Endothelial cell (in vitro differentiated cells): ENCODE data around the gene MACROD2. TPM values are rescaled to one million over a fixed set of nuclear protein-coding genes. Genes with fewer than 3 reads are reported as not detected.

ENCODE experiments used
- DNase-seq: peaks from one replicate; pipeline ENCODE4 v3.0.0; 2021; ENCODE audit warnings: low spot score
- H3K27ac Mint-ChIP-seq: one replicate; pipeline ENCODE4 v1.8.0; 2021; ENCODE audit warnings: mixed read lengths, inconsistent platforms; ENCODE audit not compliant: unreplicated experiment
- H3K27me3 Mint-ChIP-seq: one replicate; pipeline ENCODE4 v1.8.0; 2021; ENCODE audit warnings: mild to moderate bottlenecking, moderate library complexity, mixed read lengths, inconsistent platforms; ENCODE audit not compliant: unreplicated experiment
- H3K36me3 Mint-ChIP-seq: one replicate; pipeline ENCODE4 v1.8.0; 2021; ENCODE audit warnings: mild to moderate bottlenecking, low read depth, mixed read lengths, inconsistent platforms; ENCODE audit not compliant: unreplicated experiment
- H3K4me1 Mint-ChIP-seq: one replicate; pipeline ENCODE4 v1.8.0; 2021; ENCODE audit warnings: mild to moderate bottlenecking, mixed read lengths, inconsistent platforms; ENCODE audit not compliant: unreplicated experiment
- H3K4me3 Mint-ChIP-seq: one replicate; pipeline ENCODE4 v1.8.0; 2021; ENCODE audit warnings: mild to moderate bottlenecking, mixed read lengths, inconsistent platforms; ENCODE audit not compliant: unreplicated experiment
- H3K9me3 Mint-ChIP-seq: one replicate; pipeline ENCODE4 v1.8.0; 2021; ENCODE audit warnings: mixed read lengths, inconsistent platforms; ENCODE audit not compliant: unreplicated experiment
- total RNA-seq: library from RNA; stranded (reverse); fragmentation: NEBNext Ultra II Directional; extraction: Animal tissue kit (Norgen Biotek cat#: 25700); gene quantifications from one replicate; pipeline ENCODE4 v1.2.1, GENCODE V29; 2021; ENCODE audit not compliant: unreplicated experiment
- TF ChIP-seq, protein P1 (sequence below): fragments of 200-600 bp; sonication (generic); IDR thresholded peaks from one replicate; pipeline ENCODE4 v1.5.0; 2021; ENCODE audit warnings: antibody characterized with exemption; ENCODE audit not compliant: unreplicated experiment

The MACROD2 gene
- total RNA-seq, 1 donor from 2014 or later = 6.4 TPM

DNA sequence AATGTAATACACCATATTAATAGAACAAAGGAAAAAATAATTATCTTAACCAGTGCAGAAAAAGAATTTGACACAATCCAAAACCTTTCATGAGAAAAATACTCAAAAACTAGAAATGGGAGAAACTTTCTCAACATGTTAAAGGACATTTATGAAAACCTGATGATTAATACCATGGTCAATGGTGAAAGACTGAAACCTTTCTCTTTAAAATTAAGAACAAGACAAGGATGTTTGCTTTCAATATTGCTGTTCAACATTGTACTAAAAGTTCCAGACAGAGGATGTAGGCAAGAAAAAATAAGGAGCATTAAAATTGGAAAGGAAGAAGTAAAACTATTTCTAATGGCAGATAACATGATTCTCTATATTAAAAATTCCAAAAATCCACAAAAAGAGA lies 1323.4 kb downstream of the MACROD2 start:
- no peak overlapping the region for H3K27ac Mint-ChIP-seq
- H3K4me3 Mint-ChIP-seq = no peak overlapping the region

DNA sequence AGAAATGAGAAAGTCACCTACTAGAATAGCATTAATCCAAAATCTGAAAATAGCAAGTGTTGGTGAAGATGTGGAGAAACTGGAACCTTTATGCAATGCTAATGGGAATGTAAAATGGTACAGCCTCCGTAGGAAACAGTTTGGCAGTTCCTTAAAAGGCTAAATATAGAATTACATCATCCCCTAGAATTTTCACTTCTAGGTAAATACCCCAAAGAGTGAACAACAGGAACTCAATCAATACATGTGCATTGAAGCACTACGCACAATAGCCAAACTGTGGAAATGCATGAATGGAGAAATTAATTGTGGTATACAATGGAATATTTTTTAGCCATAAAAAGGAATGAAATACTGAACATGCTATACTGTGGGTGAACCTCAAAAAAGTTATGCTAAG lies 1324.1 kb downstream of the MACROD2 start:
- H3K27ac Mint-ChIP-seq = no peak overlapping the region
- DNase-seq = no peak
- no peaks in the 10 kb centered on the region for H3K27me3 Mint-ChIP-seq
- no peaks in the 10 kb centered on the region for H3K9me3 Mint-ChIP-seq
- H3K4me3 Mint-ChIP-seq = no peak overlapping the region
- H3K36me3 Mint-ChIP-seq = no peaks in the 10 kb centered on the region
- H3K4me1 Mint-ChIP-seq = no peaks in the 10 kb centered on the region
- TF ChIP-seq, protein P1, sequence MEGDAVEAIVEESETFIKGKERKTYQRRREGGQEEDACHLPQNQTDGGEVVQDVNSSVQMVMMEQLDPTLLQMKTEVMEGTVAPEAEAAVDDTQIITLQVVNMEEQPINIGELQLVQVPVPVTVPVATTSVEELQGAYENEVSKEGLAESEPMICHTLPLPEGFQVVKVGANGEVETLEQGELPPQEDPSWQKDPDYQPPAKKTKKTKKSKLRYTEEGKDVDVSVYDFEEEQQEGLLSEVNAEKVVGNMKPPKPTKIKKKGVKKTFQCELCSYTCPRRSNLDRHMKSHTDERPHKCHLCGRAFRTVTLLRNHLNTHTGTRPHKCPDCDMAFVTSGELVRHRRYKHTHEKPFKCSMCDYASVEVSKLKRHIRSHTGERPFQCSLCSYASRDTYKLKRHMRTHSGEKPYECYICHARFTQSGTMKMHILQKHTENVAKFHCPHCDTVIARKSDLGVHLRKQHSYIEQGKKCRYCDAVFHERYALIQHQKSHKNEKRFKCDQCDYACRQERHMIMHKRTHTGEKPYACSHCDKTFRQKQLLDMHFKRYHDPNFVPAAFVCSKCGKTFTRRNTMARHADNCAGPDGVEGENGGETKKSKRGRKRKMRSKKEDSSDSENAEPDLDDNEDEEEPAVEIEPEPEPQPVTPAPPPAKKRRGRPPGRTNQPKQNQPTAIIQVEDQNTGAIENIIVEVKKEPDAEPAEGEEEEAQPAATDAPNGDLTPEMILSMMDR = no peak

More for the DNA sequence above, 1323.4 kb downstream of the MACROD2 start:
- Mint-ChIP-seq H3K27me3 (no peaks in the 10 kb centered on the region), H3K36me3 (no peaks in the 10 kb centered on the region), H3K9me3 (no peaks in the 10 kb centered on the region), H3K4me1 (no peaks in the 10 kb centered on the region)
- DNase-seq = no peak
- TF ChIP-seq, protein P1 = no peak

DNA sequence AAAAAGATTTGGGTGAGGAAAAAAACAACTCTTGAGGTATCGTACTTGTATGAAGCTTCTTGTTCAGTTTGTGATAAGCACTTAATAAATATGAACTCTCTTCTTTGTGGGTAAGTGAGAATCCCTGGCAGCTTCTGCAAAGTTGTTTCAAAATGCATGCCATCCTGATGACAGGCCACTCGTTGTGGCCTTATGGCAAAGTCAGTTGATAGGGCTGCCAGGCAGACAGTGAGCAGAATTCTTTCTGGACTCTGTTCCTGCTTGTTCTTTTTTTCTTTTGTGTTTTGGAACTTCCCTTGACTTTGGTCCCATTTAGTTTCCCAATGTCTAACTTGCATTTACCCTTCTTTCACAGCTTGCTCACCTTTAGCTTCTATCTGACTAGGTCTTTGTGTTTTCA lies 1325.6 kb downstream of the MACROD2 start:
- no peaks in the 10 kb centered on the region for H3K27me3 Mint-ChIP-seq
- no peaks in the 10 kb centered on the region for H3K9me3 Mint-ChIP-seq
- DNase-seq = no peak
- H3K4me1 Mint-ChIP-seq = no peaks in the 10 kb centered on the region
- H3K27ac Mint-ChIP-seq = no peak overlapping the region
- no peaks in the 10 kb centered on the region for H3K36me3 Mint-ChIP-seq
- no peak overlapping the region for H3K4me3 Mint-ChIP-seq
- TF ChIP-seq, protein P1 = no peak

DNA sequence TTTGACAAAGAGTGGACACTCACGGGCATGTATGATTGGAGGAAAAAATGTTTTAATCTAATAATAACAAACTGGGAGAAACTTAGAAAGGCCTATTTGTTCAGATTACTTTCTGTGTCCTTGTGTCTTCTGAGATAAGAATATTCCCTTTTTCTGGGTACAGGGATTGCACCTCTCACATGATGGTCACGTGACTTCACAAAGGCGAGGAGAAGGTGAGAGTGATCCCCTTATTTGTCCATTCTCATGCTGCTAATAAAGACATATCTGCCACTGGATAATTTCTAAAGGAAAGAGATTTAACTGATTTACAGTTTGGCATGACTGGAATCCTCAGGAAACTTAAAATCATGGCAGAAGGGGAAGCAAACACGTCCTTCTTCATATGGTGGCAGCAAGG lies 1331.8 kb downstream of the MACROD2 start:
- H3K27ac Mint-ChIP-seq = no peak overlapping the region
- DNase-seq = no peak
- peaks cover 5% of the 10 kb centered on the region for H3K4me1 Mint-ChIP-seq
- no peaks in the 10 kb centered on the region for H3K9me3 Mint-ChIP-seq
- H3K4me3 Mint-ChIP-seq = no peak overlapping the region
- no peaks in the 10 kb centered on the region for H3K36me3 Mint-ChIP-seq
- no peaks in the 10 kb centered on the region for H3K27me3 Mint-ChIP-seq
- TF ChIP-seq, protein P1 = no peak

DNA sequence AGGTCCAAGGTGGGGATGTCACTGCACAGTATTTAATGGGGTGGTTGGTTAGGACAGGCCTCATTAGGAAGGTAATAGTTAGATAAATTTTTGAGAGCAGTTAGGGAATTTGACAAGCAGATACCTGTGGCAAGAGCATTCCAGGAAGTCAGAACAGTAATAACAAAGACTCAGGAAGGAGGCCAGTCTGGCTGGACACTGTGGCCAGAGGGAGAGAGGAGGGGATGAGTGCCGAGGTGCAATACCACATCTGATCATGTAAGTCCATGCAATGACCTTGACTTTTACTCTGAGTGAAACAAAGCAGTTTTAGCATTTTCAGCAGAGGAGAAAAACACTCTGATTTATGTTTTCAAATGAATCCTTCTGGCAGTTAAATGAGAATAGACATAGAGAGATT lies 1332.8 kb downstream of the MACROD2 start:
- Mint-ChIP-seq H3K27me3 (no peaks in the 10 kb centered on the region), H3K9me3 (no peaks in the 10 kb centered on the region), H3K27ac (no peak overlapping the region), H3K4me3 (no peak overlapping the region), H3K36me3 (no peaks in the 10 kb centered on the region), H3K4me1 (peaks cover 5% of the 10 kb centered on the region)
- DNase-seq = no peak
- TF ChIP-seq, protein P1 = no peak
